KBM-7 (cell line): ENCODE results near the gene FLII.
"Not testable (repeated sequence)": the region's sequence is repeated elsewhere in the genome, so short reads cannot be mapped to it uniquely, and the experiment has no call there.

Experiments
- DNase-seq: peaks from one replicate; pipeline ENCODE4 v3.0.0-alpha.2; 2015
- in situ Hi-C: fragments of 300-500 bp; cut with MboI; formaldehyde crosslinking; loops from 2 replicates; pipeline ENCODE4 v1.14.3; 2020; ENCODE audit warnings: low sequenced_read_pairs, low pct_unique_long_range_greater_than_20kb, mixed read lengths

The FLII gene

GRCh38 chr17:18226284-18226945 is 32.1 kb downstream of the FLII start:
- in situ Hi-C loops: no loop called here
- DNase-seq: no peak

DNA sequence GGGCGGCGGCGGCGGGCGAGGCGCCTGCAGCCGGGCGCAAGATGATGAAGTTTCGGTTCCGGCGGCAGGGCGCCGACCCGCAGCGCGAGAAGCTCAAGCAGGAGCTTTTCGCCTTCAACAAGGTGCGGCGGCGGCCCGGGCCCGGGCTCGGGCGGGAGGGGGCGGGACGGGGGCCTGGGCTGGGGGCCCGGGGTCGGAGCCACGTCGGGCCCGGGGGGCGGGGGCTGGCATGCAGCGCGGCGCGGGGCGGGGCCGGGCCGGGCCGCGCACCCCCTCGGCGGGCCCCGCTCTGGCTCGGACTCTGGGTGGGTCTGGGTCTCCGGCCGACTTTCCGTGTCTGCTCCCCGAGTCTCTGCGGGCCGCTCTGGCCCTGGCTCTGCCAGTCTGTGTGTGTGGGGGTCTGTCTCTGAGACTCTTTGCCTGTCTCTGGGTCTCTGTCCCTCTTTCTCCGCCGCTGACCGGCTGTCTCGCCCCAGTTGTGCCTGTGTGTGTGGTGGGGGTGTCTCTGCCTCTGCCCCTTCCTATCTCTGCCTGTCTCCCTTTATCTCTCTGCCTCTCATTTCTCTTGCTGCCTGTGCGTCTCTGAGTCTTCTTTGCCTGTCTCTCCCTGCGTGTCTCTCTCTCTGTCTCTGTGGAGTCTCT is 32.8 kb downstream of the FLII start:
- in situ Hi-C loops: no loop called here
- peak; percentile 35 for DNase-seq

DNA sequence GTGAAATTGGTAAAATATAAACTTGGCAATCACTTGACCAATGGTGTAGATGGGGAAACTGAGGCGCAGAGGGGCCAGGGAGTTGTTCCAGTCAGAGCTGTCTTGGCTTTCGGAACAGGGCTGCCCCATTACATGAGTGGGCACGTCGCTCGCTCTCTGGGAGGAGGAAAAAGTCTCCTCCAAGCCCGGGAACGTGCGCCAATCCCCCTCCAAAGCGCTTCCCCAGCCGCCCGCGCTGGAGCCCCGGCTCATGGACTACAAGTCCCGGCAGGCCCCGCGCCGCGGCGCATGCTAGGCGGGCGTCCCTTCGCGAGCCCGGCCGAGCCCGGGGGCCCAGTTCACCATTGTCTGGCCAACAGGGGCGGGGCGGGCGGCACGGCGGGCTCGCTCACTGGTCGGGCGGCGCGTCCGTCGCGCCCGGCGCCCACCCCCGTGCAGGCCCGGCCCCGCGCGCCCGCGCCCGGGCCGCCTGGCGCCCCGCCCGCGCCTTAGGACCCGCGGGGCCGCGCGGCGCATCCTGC is 33.4 kb downstream of the FLII start, which contains the start of gene LLGL1:
TSS of gene LLGL1 (plus strand) at position 515 of the 521 bp plus-strand sequence. CDS start 48 bp downstream, outside the sequence.
- in situ Hi-C loops: no loop called here
- DNase-seq: peak; percentile 94

GRCh38 chr17:18224387-18225120 is 34.0 kb downstream of the FLII start:
- in situ Hi-C loops: no loop called here

DNA sequence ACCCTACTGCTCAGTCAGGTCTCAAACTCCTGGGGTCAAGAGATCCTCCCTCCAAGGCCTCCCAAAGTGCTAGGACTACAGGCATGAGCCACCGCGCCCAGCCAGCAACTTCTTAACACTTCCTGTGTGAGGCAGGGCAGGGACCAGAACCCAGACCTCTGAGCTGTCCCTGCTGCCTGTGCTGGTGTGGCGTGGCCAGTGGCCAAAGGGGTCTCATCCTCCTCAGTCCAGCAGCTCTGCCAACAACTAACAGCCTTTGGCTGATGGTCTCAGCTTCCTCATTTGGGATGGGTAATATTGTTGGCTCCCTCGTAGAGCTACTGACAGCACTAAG is 34.5 kb downstream of the FLII start:
- in situ Hi-C loops: no loop called here
- no peak for DNase-seq

More at GRCh38 chr17:18224387-18225120, 34.0 kb downstream of the FLII start:
- DNase-seq: no peak

DNA sequence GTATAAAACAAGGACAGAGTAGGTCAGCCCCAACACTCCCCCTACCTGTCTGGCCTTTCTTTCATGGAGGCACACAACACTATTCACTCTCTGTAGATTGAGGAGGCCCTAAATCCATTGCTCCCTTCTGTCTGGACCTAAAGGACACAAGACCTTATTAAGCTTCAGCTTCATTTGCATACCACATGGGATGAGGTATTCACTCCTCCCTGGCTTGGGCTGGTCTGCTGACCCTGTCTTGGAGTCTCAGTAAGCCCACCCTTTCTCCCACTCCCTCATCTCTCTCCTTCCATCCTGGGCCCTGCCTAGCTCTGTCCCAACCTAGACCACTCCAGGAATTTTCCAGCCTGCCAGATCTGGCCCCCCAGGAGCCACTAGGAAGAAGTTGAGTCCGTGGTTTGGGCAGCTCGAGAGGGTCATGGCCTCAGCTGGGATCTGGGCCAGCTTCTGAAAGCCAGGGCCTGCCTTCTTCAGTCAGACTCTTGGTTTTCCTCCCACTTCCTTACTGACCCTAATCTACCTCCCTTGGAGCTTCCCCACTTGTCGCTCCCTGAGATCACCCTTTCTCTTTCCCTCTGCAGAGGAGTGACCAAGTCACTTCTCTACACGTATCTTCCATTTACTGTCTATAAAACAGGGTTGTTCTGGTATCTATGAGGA is 39.7 kb downstream of the FLII start:
- DNase-seq: peak; percentile 21
- in situ Hi-C loops: loop anchor here (10.0 kb wide), 1 partner anchor 56 kb away; no protein-coding TSS in a partner anchor

GRCh38 chr17:18217412-18218015 is 41.0 kb downstream of the FLII start:
- in situ Hi-C loops: loop anchor here (10.0 kb wide), 1 partner anchor 57 kb away; no protein-coding TSS in a partner anchor
- DNase-seq: peak; percentile 71

DNA sequence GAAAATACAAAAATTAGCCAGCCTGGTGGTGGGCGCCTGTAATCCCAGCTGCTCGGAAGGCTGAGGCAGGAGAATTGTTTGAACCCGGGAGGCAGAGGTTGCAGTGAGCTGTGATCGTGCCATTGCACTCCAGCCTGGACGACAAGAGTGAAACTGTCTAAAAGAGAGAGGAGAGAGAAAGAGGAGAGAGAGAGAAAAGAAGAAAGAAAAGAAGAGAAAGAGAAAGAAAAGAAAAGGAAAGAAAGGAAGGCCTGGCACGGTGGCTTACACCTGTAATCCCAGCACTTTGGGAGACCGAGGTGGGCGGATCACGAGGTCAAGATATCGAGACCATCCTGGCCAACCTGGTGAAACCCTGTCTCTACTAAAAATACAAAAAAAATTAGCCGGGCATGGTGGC is 41.6 kb downstream of the FLII start:
- DNase-seq: not testable (repeated sequence)
- in situ Hi-C loops: loop anchor here (10.0 kb wide), 1 partner anchor 58 kb away; no protein-coding TSS in a partner anchor

GRCh38 chr17:18213666-18214270 is 44.8 kb downstream of the FLII start:
- no peak for DNase-seq
- in situ Hi-C loops: loop anchor here (10.0 kb wide), 1 partner anchor 61 kb away; no protein-coding TSS in a partner anchor

DNA sequence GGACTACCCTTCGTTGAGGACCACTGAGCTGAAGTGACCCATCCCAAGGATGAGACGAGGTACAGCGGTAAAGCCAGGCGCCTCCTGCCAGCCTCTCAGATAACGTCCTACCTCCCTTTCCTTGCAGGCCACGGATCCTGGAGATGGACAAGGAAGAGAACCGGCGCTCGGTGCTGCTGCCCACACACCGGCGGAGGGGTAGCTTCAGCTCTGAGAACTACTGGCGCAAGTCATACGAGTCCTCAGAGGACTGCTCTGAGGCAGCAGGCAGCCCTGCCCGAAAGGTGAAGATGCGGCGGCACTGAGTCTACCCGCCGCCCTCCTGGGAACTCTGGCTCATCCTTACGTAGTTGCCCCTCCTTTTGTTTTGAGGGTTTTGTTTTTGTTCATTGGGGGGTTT is 50.4 kb downstream of the FLII start:
- DNase-seq: no peak
- in situ Hi-C loops: no loop called here

- DNase-seq: no peak
- in situ Hi-C loops: no loop called here
These were observed 51.6 kb downstream of the FLII start for GRCh38 chr17:18206962-18207361.

GRCh38 chr17:18205861-18206260 is 52.7 kb downstream of the FLII start:
- in situ Hi-C loops: no loop called here
- DNase-seq: no peak

DNA sequence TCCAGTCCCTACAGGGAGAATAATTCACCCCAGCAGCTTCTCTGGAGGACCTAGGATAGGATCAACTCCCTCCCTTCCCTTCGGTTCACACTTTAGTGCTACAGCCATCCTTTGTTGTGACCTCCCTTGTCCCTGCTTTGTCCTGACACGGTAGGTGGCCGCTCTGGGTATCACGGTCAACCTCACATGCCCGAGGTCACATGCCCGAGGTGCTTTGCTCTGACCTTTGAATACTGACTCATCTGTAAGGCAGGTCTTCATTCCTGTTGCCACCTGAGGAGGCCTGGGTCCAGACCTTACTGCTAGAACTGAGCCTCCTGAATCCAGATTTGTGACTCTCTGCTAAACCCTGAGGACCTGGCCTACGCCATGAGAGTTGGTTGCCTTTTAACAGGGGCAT is 55.2 kb downstream of the FLII start:
- in situ Hi-C loops: no loop called here
- DNase-seq: no peak

GRCh38 chr17:18201108-18201507 is 57.4 kb downstream of the FLII start:
- DNase-seq: no peak
- in situ Hi-C loops: no loop called here

DNA sequence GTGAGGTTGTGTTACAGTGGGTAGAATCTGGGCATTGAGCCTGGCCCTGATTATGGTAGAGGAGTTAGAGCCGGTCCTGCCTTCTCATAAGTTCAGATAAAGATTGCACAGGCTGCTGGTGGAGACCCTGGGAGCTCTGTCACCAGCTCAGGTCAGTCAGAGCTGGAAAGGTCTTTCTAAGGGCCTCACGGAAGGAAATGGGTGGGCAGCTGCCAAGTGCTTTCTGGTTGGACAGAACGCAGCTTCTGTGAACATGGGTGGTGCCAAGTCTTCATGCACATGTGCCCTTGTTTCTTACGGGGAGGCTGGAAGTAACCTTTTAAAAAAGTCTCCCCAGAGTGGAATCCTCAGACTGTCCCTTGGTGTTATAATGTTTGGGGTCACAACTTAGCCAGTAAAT is 60.0 kb downstream of the FLII start:
- no peak for DNase-seq
- in situ Hi-C loops: no loop called here

- in situ Hi-C loops: no loop called here
- no peak for DNase-seq
These were observed 60.9 kb downstream of the FLII start for GRCh38 chr17:18197535-18198194.

DNA sequence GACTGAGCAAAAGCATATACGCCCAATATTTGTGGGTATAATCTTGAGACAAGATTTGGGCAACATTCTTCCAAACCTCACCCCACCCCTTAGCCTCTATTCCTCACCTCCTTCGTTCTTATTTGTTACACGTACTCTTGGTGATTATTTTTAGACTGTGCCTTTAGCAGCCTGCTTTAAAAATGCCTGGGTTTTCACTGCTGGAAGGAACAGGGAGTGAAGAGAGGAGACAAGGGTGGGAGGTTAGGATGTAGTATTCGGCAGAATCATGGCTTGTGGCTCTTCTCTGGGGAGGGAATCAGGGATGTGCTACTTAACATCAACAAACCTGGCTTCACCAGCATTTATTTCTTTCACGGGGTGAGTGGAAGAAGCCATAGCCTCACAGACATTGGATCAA is 63.3 kb downstream of the FLII start:
- DNase-seq: no peak
- in situ Hi-C loops: no loop called here
